ENCODE data around the gene SCRN1. TPM values are rescaled to one million over a fixed set of nuclear protein-coding genes. Genes with fewer than 3 reads are reported as not detected.
A peak's percentile ranks its signal among the peaks of the same experiment; 100 is the strongest.
"Not testable (repeated sequence)": the region's sequence is repeated elsewhere in the genome, so short reads cannot be mapped to it uniquely, and the experiment has no call there.

The SCRN1 gene
- total RNA-seq, 1 donor: 45.6 TPM

DNA sequence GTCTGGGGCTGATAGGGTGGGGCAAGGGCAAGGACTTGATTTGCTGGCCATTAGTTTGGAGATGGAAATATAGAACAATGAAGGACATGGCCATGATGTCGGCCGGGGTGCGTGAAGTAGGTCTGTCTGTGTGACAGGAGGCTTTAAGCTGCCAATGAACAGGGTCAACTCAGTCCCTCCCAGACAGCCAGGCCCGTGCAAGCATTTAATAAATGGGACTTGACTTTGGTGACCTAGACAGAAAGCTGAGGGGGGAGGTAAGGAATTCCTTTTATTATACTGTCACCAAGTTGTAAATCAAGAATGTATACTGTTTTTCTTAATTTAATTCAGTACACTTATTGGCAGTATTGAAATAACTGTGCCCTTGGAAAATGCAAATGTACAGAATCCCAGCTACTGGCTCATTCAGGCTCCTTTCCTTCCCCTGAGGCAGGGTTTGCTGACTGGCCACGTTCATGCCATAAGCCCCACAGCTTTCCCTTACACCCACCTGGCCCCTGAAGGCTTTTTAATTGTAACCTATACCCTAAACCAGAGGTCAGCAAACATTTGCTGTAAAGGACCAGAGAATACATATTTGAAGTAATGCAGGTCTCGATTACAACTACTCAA, 96.1 kb downstream of the SCRN1 start:
- no peaks in the 10 kb centered on the region for H3K36me3 ChIP-seq (ENCODE audit: insufficient read depth, low read length)
- H3K4me1 ChIP-seq (ENCODE audit: insufficient read depth, low read length): no peaks in the 10 kb centered on the region
- H3K79me2 ChIP-seq (ENCODE audit: insufficient read depth, low read length): no peaks in the 10 kb centered on the region
- H3K4me2 ChIP-seq (ENCODE audit: insufficient read depth, low read length): no peak overlapping the region
- H3K27ac ChIP-seq (ENCODE audit: low read depth, low read length): no peak overlapping the region
- no peak overlapping the region for H2AFZ ChIP-seq (ENCODE audit: low read length)
- no peaks in the 10 kb centered on the region for H4K20me1 ChIP-seq (ENCODE audit: insufficient read depth, low read length)
- TF ChIP-seq, protein P1, sequence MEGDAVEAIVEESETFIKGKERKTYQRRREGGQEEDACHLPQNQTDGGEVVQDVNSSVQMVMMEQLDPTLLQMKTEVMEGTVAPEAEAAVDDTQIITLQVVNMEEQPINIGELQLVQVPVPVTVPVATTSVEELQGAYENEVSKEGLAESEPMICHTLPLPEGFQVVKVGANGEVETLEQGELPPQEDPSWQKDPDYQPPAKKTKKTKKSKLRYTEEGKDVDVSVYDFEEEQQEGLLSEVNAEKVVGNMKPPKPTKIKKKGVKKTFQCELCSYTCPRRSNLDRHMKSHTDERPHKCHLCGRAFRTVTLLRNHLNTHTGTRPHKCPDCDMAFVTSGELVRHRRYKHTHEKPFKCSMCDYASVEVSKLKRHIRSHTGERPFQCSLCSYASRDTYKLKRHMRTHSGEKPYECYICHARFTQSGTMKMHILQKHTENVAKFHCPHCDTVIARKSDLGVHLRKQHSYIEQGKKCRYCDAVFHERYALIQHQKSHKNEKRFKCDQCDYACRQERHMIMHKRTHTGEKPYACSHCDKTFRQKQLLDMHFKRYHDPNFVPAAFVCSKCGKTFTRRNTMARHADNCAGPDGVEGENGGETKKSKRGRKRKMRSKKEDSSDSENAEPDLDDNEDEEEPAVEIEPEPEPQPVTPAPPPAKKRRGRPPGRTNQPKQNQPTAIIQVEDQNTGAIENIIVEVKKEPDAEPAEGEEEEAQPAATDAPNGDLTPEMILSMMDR (IDR thresholded peaks at IDR 0.05; ENCODE audit: extremely low read depth, low read depth, low read length): no peak
- H3K9me3 ChIP-seq (ENCODE audit: low read depth, low read length): no peaks in the 10 kb centered on the region
- peak; percentile 43 for DNase-seq (ENCODE audit: insufficient read length, low spot score, missing footprints)
- no peak overlapping the region for H3K4me3 ChIP-seq (ENCODE audit: insufficient read depth, low read length)
- H3K27me3 ChIP-seq (ENCODE audit: insufficient read depth, low read length): peaks cover 19% of the 10 kb centered on the region

DNA sequence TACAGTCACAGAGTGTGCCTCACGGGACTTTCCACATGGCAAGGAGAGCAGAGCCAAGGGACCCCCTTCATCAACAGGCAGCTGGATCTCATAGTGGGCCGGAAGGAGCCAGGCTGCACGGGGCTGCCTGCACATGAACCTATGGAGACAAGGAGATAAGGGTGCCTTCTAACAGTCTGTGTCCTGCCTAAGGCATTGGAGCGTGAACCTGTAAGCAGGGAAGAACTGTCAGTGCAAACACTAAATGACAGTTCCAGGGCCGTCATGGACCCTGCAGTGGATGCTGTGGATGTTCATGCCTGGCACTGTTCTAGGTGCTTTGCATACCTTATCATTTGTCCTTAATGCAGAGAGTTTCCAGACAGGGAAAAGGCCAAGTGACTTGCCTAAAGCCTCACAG, 97.4 kb downstream of the SCRN1 start:
- Histone ChIP-seq H3K9me3 (ENCODE audit: low read depth, low read length) (no peaks in the 10 kb centered on the region), H3K79me2 (ENCODE audit: insufficient read depth, low read length) (no peaks in the 10 kb centered on the region), H3K36me3 (ENCODE audit: insufficient read depth, low read length) (no peaks in the 10 kb centered on the region), H3K27ac (ENCODE audit: low read depth, low read length) (no peak overlapping the region), H4K20me1 (ENCODE audit: insufficient read depth, low read length) (no peaks in the 10 kb centered on the region), H3K4me3 (ENCODE audit: insufficient read depth, low read length) (no peak overlapping the region), H3K27me3 (ENCODE audit: insufficient read depth, low read length) (peaks cover 19% of the 10 kb centered on the region), H2AFZ (ENCODE audit: low read length) (no peak overlapping the region), H3K4me2 (ENCODE audit: insufficient read depth, low read length) (no peak overlapping the region), H3K4me1 (ENCODE audit: insufficient read depth, low read length) (no peaks in the 10 kb centered on the region)
- TF ChIP-seq, protein P1 (IDR thresholded peaks at IDR 0.05; ENCODE audit: extremely low read depth, low read depth, low read length): no peak
- DNase-seq (ENCODE audit: insufficient read length, low spot score, missing footprints): no peak

DNA sequence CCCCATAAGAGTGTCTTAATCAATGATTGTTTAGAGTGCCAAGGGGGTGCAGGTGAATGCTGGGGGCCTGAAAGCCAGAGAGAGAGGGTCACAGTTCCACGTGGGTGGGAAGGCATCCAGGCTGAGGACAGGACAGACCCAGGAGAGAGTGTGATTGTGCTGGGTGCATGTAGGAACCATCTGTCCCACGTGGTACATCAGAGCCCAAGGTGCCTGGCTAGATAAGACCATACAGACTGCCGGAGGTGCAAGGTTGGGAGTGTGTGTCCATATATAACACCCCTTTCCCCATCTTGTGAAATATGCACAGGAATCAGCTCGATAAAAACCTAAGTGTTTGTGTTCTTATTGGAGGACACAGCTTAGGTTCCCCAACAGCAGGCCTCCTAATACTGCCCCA, 97.8 kb downstream of the SCRN1 start:
- Histone ChIP-seq H3K4me3 (ENCODE audit: insufficient read depth, low read length) (no peak overlapping the region), H3K27ac (ENCODE audit: low read depth, low read length) (no peak overlapping the region), H3K4me1 (ENCODE audit: insufficient read depth, low read length) (no peaks in the 10 kb centered on the region), H4K20me1 (ENCODE audit: insufficient read depth, low read length) (no peaks in the 10 kb centered on the region), H3K9me3 (ENCODE audit: low read depth, low read length) (no peaks in the 10 kb centered on the region), H2AFZ (ENCODE audit: low read length) (no peak overlapping the region), H3K4me2 (ENCODE audit: insufficient read depth, low read length) (no peak overlapping the region), H3K79me2 (ENCODE audit: insufficient read depth, low read length) (no peaks in the 10 kb centered on the region), H3K27me3 (ENCODE audit: insufficient read depth, low read length) (peaks cover 19% of the 10 kb centered on the region), H3K36me3 (ENCODE audit: insufficient read depth, low read length) (no peaks in the 10 kb centered on the region)
- TF ChIP-seq, protein P1 (IDR thresholded peaks at IDR 0.05; ENCODE audit: extremely low read depth, low read depth, low read length): no peak
- DNase-seq (ENCODE audit: insufficient read length, low spot score, missing footprints): peak; percentile 36

DNA sequence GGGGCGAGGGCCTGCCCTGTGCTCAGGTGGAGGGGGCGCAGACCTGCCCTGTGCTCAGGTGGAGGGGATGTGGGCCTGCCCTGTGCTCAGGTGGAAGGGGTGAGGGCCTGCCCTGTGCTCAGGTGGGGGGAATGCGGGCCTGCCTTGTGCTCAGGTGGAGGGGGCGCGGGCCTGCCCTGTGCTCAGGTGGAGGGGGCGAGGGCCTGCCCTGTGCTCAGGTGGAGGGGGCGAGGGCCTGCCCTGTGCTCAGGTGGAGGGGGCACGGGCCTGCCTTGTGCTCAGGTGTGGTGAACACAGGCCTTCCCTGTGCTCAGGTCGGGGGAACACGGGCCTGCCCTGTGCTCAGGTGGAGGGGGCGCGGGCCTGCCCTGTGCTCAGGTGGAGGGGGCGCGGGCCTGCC, 98.8 kb downstream of the SCRN1 start:
- H3K27me3 ChIP-seq (ENCODE audit: insufficient read depth, low read length): peaks cover 19% of the 10 kb centered on the region
- not testable (repeated sequence) for H3K27ac ChIP-seq (ENCODE audit: low read depth, low read length); H3K4me1 ChIP-seq (ENCODE audit: insufficient read depth, low read length); H3K4me2 ChIP-seq (ENCODE audit: insufficient read depth, low read length); H4K20me1 ChIP-seq (ENCODE audit: insufficient read depth, low read length); H3K36me3 ChIP-seq (ENCODE audit: insufficient read depth, low read length); DNase-seq (ENCODE audit: insufficient read length, low spot score, missing footprints); H3K4me3 ChIP-seq (ENCODE audit: insufficient read depth, low read length); H2AFZ ChIP-seq (ENCODE audit: low read length); H3K9me3 ChIP-seq (ENCODE audit: low read depth, low read length); H3K79me2 ChIP-seq (ENCODE audit: insufficient read depth, low read length)
